IMR-90 (cell line): ENCODE data around the gene PCSK2.

ENCODE experiments used
- CTCF ChIP-seq: conservative IDR thresholded peaks from 2 replicates; pipeline ENCODE4 v1.5.1; 2012; ENCODE audit warnings: mild to moderate bottlenecking, low read depth, low read length, improper control_type of control experiment
- ELK1 ChIP-seq: fragments of 150-350 bp; IDR thresholded peaks from 2 replicates; pipeline ENCODE4 v1.6.1; 2016; ENCODE audit warnings: low read depth, mild to moderate bottlenecking, low read length, moderate library complexity, borderline replicate concordance
- MAFK ChIP-seq: IDR thresholded peaks from 2 replicates; pipeline ENCODE4 v1.6.1; 2012; ENCODE audit warnings: low read depth, low read length, improper control_type of control experiment
- MXI1 ChIP-seq: IDR thresholded peaks from 2 replicates; pipeline ENCODE4 v1.6.1; 2012; ENCODE audit warnings: low read depth, mild to moderate bottlenecking, low read length, moderate library complexity, borderline replicate concordance
- POLR2A ChIP-seq: IDR thresholded peaks from 2 replicates; pipeline ENCODE4 v1.6.1; 2012; ENCODE audit warnings: mild to moderate bottlenecking, low read depth, low read length
- RAD21 ChIP-seq: IDR thresholded peaks from 2 replicates; pipeline ENCODE4 v1.6.1; 2012; ENCODE audit warnings: low read length, improper control_type of control experiment
- RCOR1 ChIP-seq: IDR thresholded peaks from 2 replicates; pipeline ENCODE4 v1.6.1; 2012; ENCODE audit warnings: mild to moderate bottlenecking, low read length, improper control_type of control experiment; ENCODE audit not compliant: insufficient replicate concordance
- RFX5 ChIP-seq: IDR thresholded peaks from 2 replicates; pipeline ENCODE4 v1.8.0; 2012; ENCODE audit warnings: low read depth, mild to moderate bottlenecking, low read length, moderate library complexity
- USF2 ChIP-seq: fragments of 150-350 bp; IDR thresholded peaks from 2 replicates; pipeline ENCODE4 v1.6.1; 2017; ENCODE audit warnings: mild to moderate bottlenecking, antibody characterized with exemption, low read length, low read depth

- TF ChIP-seq POLR2A (no peak), CTCF (no peak), USF2 (no peak), MXI1 (no peak), RFX5 (no peak), RAD21 (no peak), RCOR1 (no peak), MAFK (no peak), ELK1 (no peak)
Observed at GRCh38 chr20:17381724-17382123, 154.9 kb downstream of the PCSK2 start.
